GM12878 (cell line): ENCODE measurements around the gene UBE2O.

Experiments used
- RBBP5 ChIP-seq: fragments of 200-600 bp; sonication (generic); conservative IDR thresholded peaks from 2 replicates; pipeline ENCODE4 v1.6.1; 2016
- TF ChIP-seq, protein P1 (sequence below): IDR thresholded peaks from 2 replicates; pipeline ENCODE4 v1.6.1; 2012; ENCODE audit warnings: low read depth, low read length, improper control_type of control experiment
- TF ChIP-seq, protein P2 (sequence below), 3 experiments: IDR thresholded peaks in 2 of 3; conservative IDR thresholded peaks in 1 of 3; 2 replicates each; pipeline ENCODE4 v1.5.1; 2011; ENCODE audit warnings: low read depth in 3 of 3, low read length in 3 of 3, mild to moderate bottlenecking in 3 of 3, control low read depth in 2 of 3, moderate library complexity in 2 of 3, inconsistent platforms in 1 of 3, mixed read lengths in 1 of 3; ENCODE audit not compliant: control insufficient read depth in 2 of 3, insufficient read depth in 1 of 3; ENCODE audit errors: extremely low read depth in 1 of 3

DNA sequence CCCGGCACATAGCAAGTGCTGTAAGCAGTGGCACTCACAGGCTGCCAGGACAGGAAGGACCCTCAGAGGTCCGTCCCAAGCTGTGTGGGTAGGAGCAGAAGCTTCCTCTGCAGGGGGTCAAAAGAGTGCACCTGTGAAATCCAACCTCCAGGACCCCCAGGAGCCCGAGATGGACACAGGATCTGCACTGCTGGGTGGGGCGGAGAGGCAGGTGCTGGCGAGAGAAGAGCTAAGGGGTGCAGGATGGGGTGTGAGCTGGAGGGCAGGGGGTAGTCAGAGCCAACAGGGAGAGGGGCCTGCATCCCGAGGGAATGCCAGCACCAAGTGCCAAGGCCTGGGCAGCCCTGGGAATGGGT, 13.8 kb upstream of the UBE2O start:
- TF ChIP-seq, protein P1, sequence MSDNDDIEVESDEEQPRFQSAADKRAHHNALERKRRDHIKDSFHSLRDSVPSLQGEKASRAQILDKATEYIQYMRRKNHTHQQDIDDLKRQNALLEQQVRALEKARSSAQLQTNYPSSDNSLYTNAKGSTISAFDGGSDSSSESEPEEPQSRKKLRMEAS: no peak
- TF ChIP-seq RBBP5: no peak
- TF ChIP-seq, protein P2, sequence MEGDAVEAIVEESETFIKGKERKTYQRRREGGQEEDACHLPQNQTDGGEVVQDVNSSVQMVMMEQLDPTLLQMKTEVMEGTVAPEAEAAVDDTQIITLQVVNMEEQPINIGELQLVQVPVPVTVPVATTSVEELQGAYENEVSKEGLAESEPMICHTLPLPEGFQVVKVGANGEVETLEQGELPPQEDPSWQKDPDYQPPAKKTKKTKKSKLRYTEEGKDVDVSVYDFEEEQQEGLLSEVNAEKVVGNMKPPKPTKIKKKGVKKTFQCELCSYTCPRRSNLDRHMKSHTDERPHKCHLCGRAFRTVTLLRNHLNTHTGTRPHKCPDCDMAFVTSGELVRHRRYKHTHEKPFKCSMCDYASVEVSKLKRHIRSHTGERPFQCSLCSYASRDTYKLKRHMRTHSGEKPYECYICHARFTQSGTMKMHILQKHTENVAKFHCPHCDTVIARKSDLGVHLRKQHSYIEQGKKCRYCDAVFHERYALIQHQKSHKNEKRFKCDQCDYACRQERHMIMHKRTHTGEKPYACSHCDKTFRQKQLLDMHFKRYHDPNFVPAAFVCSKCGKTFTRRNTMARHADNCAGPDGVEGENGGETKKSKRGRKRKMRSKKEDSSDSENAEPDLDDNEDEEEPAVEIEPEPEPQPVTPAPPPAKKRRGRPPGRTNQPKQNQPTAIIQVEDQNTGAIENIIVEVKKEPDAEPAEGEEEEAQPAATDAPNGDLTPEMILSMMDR (IDR thresholded peaks at IDR 0.05 in 2 of 3, conservative IDR thresholded peaks at IDR 0.05 in 1 of 3; ENCODE audit: control insufficient read depth in 2 of 3, extremely low read depth in 1 of 3, insufficient read depth in 1 of 3, low read depth in 3 of 3, low read length in 3 of 3): no peak
